Stimulated activated naive CD4-positive, alpha-beta T cell treated with Interleukin-2 at 50 U/mL for 16 hours (primary cell): ENCODE measurements around the gene GLP2R.
"Not testable (repeated sequence)": the region's sequence is repeated elsewhere in the genome, so short reads cannot be mapped to it uniquely, and the experiment has no call there.

Source experiments
- DNase-seq: peaks from one replicate; lab custom pipeline; 2025; lab: John Stamatoyannopoulos, UW

The GLP2R gene

DNA sequence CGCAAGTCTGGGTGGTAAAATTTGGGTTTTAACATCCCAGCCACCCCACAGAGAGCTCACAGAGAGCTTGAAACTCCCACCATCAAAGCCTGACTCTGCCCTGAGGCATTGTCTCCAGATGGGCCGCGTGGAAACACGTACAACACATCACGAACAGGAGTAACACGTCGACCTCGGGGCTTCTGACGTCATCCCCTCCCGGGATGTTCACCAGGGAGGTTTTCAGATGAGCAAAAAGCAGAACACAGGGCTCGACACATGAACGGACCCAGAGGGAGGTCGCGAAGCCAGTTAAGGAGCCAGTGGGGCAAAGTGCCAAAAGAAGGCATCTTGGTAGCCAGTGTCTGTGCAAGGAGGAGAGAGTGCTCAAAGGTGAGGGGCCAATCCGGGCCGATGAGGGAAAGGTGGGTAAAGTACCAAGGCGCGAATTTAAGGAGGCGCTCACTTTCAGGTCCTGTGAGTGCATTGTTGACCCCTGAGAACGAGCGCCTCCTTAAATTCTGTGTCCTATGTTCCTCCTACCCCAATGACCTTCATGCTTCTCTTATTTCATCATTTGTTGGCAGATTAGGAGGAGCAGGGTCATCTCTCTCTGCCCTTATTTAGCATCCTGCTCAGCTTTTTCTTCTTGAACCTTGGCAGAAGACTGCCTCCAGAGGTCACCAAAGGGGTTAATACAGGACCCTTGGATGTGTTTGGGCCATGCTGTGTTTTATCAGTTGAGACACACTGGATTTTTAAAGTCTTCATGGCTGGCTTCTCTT lies 73.7 kb downstream of the GLP2R start:
- no peak for DNase-seq

DNA sequence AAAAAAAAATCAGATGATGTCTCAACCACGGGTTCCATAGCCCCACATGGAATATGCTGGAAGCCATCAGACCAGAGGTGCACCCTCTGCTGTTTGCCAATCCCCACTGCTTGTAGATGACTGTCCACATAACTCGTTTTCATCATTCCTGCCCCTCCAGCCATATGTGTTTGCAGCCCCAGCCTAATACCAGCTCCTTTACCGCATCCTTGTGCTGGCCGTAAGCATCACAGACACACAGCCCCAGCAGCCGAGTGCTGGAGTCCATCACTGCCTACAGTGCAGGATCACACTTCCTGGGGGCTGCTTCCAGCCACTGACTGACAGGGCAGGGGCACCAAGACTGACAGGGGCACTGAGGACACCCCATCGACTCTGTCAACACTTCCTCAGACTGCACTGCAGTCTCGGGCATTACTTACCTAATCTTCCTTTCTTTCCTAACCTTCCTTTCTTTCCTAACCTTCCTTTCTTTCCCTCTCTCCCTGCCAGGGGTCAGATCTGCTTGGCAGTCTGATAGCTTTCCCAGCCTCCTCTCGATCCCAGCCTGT lies 74.4 kb downstream of the GLP2R start:
- no peak for DNase-seq

DNA sequence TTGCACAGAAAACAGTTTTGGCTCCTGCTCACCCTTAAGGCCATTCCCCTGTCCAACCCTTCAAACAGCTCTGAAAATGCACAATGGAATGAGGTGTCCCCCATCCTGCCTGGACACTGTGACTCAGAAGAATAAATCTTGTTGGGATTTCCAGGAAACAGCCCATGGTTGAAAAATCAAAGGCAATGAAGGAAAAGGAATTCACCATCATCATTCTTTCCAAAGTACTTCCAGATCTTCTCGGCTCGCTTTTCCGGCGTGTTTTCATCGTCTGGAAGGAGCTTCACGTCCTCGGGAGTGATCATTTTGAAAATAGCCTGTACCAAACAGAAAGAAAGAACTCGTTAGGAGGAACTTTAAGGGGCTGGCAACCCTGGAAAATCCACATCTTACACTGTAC lies 75.1 kb downstream of the GLP2R start:
- DNase-seq = no peak

DNA sequence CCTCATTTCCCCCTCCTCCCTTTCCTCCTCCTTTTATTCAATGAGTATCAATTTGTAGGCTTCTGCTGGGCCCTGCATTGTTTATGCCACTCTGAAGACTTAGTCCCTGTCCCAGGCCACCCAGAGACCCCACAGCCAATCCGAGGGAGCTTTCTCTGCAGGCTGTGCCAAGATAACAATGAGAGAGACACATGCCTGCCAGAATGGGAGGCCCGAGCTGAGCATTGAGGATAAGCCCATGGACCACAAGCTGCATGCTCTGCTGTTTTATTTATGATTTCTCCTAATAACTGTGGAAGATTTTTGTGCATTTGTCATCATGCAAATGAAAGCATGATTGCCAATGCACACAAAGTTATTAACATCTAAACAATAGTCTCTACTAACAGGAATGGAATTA lies 76.4 kb downstream of the GLP2R start:
- no peak for DNase-seq

DNA sequence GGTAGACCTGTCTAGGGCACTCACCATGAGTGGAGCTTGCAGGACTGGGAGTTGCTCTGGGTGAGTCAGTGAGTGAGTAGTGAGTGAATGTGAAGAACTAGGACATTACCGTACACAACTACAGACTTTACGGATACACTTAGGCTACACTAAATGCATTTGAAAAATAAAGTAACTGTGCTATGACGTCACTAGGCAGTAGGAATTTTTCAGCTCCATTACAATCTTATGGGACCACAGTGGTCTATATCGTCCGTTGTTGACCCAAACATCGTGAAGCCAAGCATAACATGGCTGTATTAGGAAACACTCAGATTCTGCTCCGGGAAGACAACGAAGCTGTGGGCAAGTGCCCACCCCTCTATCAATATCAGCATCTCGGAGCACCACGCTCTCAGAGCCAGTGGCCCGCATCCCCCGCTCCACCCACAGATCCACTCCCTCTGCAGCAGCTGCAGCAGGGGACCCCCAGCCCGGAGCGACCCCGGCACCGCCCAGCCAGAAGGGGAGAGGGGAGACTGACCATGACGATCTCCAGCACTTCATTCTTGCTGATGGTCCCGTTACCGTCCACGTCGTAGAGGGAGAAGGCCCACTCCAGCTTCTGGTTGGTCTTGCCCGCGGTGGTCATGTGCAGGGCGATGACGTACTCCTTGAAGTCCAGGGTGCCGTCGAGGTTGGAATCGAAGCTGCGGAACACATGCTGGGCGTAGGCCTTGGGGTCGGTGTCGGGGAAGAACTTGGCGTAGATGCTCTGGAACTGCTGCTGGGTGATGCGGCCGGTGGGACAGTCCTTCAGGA lies 78.8 kb downstream of the GLP2R start:
- no peak for DNase-seq

DNA sequence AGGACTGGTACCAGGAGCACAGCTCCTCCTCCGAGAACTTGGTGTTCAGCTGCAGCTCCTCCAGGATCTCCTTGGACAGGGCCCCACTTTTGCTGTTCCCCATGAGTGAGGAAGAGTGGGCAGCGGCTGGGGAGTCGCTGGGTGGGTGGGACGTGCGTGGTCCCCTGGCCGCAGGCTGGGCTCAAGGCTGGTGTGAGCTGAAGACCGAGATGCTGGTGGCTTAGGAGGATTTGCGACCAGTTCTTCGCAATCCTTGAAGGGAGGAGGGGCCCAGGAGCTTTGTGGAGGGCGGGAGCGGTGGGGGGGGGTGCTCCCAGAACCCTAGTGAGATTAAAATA lies 79.3 kb downstream of the GLP2R start, which contains the start of gene RCVRN:
Gene RCVRN, minus strand, starts transcription at position 194 of the 338 bp plus-strand sequence. Its CDS starts 91 bp downstream, at position 103.
- DNase-seq = no peak

DNA sequence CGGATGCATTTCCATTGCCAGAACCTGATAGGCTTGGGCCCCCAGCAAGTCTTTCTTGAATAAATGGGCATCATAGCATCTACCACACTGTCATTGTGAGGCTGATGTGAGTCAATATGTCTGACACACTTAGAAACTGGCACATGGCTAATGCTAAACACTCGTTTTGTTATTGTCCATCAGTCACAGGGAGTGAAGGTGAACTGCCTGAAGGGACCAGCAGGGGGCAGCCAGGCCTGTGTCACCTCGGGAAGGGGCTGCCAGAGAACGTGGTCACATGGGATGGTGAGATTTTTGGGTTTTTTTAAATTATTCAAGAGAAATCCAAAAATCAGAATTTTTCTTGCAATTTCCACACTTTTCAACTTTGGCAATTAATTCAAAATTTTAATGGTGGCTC lies 80.2 kb downstream of the GLP2R start:
- DNase-seq = no peak

DNA sequence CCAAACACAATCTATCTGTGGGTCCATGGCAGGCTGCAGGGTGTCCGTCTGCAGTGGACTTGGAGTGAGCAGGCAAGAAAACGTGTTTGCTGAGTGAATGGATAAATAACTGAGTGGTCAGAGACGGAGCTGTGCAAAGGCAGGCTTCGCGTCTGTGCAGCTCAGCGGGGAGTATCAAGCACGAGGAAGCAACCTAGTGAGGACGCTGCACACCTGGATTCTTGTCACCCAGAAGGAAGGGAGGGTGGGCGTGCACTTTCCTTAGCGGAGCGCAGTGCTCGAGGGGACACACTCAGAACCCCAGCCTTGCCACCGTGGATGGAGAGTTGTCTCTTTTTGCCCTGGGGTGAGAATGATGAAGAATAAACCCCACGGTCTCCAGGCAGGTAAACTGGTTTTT lies 80.9 kb downstream of the GLP2R start:
- DNase-seq = no peak

DNA sequence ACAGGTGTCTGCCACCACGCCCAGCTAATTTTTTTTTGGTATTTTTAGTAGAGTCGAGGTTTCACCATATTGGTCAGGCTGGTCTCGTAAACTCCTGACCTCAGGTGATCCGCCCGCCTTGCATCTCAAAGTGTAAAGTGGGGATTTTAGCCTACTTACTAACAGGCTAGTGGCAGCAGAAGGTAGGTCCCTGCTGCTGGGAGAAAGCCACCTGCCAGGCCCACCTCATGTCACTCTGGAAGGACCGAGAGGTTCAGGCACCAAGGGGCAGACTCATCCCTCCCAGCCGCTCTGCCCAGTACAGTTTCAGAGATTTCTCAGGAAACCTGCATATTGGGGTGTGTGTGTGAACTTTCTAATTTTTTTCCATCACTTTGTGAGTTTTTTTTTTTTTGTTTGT lies 81.4 kb downstream of the GLP2R start:
- DNase-seq = no peak

DNA sequence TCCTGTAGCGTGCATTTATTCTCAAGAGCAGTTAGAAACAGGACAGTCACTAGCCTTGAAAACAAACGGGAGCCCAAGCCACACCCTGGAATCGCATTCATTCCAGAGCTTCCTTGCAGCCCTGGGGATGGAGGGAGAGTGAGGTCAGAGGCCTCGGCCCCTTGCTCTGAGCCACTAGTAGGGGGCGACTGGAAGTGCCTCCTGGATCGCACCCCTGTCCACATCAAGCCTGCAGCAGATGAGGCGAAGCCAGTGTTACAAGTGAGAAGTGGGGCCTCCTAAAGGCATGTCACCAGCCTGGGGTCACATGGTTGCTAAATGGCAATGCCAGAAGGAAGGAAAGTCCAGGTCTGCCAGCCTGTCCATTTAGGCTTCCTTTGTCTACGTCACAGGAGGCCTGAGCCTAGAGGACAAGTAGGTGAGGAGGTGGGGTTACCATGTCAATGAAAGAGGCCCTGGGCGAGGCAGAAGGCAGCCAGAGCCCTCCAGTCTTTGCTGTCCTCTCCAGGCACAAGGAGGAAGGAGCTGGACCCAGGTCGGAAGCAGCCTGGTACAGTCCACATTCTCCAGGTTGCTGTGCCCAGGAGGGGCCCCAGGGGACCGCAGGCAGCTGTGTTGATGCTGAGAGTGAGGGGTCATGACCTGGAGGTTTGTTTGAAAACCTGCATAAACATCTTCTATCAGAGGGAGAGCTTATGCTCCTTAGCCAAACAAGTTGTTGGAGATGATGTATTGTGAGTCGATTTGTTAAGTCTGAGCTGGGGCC lies 82.3 kb downstream of the GLP2R start:
- DNase-seq = no peak

DNA sequence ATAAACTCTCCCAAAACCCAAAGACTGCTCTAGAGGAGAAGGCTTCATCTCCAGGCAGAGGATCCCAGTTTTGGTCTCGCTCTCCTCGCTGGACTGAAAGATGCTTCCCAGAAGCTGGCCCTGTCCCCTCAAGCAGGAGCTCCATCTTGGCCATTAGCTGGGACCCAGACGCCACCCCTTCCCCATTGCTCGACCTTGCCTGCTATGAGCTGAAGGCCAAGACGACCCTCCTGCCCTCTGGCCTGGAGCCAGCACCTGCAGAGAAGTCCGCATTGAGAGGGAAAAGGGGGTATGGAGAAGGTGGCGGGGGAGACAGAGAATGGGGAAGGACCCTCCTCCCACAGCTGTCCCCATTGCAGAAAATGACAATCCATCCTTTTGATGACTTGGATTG lies 82.9 kb downstream of the GLP2R start:
- no peak for DNase-seq

DNA sequence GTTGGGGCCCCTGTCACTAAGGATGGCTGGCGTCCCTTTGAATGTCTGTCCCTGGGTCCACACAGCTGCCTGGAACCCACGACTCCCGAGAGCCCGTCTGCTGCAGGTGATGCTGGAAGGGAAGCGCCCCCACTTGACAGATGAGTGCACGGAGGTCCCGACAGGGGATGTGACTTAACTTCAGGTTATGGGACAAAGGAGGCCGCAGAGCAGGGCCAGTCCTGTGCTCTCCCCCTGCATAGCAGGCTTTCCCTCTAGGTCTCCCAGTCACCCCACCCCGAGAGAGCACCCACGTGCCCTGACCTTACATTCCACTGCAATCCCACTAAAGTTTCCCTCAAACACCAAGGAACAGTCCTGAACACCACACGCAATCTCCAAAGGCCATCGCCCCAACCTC lies 85.4 kb downstream of the GLP2R start:
- DNase-seq = no peak

DNA sequence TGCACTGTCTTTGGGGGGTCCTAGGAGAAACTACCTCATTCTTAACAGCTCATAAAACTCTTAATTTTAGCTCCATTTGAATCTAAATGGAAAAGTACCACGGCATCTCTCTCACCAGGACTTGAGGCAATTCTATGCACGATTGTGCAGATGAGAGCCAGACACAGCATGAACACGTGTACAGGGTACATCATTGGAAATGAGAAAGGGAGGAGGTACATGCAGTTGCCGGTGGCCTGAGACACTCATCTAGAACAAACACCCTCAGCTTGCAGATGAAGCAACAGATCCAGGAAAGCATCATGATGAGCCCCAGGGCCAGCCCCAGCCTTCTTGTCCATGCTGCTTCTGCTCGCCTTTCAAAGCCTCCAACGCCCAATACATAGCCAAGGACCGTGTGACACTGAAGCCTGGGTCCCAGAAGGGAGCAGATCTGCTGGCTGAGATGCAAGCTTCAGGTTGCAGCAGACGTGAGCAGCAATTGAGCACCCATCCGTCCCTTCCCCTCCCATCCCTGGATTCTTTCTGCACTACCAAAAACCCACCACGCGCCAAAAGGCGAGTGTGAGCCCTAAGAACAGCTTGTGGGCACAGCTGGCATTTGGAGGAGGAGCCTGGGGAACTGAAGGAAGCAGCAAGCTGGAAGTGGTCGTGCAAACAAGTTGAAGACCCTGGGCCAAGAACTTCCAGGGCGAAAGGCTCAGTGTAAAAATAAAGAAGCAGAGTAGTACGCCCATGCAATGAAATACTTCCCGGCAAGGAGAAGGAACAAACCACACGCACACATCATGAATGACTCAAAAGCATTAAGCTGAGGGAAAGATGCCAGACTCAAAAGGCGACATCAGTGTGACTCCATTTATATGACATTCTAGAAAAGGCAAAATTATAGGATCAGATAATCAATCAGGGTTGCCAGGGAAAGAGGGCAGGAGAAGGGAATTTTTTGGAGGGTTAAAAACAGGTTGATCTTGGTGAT lies 86.7 kb downstream of the GLP2R start:
- no peak for DNase-seq

DNA sequence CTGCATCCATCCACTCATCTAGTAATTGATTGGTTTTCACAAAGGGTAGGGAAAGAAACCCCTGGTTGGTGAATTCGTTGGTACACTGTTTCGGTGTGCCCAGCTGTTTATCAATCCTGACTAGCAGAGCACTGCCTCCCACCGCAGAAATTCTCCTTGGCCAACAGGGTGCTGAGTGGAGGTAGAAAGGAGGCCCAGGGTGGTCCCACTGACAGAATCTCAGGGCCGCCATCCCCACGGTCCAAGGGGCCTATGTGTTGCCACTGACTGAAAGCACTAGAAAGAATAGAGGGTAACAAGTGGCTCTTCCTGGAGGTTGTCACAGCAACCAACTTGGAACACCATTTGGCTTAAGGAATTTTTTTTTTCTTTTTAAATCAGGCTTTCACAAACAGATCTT lies 87.8 kb downstream of the GLP2R start:
- DNase-seq = no peak

DNA sequence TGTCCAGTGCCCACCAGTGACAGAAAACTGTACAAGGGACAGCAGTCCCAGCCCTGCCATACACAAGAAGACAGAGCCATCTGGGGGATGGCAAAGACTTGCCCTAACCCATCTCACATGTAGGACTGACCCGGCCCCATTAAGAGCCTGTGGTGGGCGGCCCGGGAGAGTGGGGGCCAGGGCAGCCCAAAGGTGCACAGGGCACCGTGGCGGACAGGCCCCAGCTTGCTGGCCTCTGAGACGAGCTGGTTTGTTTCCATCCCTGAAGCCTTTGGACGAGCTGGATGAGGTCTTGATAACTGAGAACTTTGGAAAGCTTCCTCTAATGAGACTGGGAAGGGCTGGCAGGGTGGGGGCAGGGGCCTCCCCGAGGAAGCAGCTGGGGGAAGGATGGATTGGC lies 90.4 kb downstream of the GLP2R start:
- DNase-seq = no peak

DNA sequence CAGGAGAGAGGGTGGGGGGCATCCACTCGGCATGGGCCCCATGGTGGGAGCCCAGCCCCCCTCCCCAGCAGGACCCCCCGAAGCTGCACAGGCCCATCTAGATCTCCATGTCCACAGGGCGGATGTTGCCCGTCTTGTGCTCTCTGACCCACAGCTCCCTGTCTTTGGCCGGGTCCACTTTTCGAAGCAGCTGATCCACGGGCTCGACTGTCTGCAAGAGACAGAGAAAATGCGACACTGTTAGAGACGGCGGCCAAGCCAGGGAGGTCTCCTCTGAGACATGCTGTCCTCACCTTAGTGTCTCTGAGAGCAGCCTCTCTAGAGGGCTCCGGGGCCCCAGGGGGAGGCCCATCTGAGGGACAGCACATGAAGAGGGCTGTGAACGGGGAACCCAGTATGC lies 91.4 kb downstream of the GLP2R start:
- no peak for DNase-seq

DNA sequence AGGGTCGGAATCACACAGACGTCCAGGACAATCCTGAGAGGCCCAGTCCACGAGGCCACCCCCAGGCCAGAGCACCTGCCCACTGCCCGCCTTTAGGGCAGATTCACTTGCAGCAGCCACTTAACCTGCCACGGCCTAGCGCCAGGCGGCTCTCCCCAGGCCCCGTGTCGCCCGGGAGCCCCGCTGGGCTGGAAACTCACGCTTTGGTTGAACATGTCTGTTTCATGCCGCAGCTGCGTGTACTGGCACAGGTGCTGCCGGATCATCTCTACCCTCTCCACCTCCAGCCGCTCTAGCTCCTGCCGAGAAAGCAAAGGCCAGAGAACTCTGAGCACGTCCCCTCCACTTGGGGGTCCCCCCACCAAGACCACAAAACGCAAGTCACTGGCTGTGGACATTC lies 92.1 kb downstream of the GLP2R start:
- DNase-seq = no peak

DNA sequence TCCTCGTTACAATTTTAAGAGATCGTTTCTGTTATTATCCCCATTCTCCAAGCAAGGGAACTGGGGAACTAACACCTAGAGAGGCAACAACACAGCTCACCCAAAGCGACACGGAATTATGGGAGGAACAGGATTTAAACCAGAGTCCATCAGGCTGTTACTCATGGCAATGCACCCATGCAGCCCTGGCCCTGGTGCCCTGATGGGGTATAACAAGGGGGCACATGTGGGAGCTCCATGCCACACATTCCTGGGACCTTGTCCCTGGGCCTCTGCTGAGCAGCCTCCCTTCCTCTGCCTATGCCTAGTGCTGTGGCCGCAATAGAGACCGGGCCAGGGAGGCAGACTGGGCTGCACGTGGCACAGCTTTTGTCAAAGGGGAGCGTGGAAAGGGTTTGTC lies 92.6 kb downstream of the GLP2R start:
- DNase-seq = no peak

DNA sequence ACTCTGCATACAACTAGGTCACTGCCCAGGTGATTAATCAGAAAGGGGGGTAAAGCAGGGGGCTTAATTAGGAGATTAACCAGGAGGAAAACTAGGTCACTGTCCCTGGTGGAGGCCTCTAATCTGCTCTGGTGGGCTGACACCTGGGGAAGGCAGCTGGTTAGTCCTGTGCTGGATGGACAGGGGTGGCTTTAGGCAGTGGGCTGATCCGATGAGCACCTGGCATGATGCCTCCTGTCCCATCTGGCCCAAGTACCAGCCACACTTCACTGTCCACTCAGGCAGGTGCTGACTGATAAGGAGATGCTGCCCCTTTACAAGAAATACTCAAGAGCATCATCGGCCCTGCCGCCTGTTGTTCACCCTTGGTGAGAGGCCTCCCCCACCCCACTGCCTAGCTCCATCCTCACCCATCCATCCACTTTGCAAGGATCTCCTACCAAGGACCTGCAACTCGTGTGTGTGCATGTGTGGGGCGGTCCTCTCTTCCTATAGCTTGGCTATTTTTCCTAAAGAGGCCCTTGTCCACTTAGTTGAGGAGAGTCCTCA lies 93.2 kb downstream of the GLP2R start:
- DNase-seq = no peak

DNA sequence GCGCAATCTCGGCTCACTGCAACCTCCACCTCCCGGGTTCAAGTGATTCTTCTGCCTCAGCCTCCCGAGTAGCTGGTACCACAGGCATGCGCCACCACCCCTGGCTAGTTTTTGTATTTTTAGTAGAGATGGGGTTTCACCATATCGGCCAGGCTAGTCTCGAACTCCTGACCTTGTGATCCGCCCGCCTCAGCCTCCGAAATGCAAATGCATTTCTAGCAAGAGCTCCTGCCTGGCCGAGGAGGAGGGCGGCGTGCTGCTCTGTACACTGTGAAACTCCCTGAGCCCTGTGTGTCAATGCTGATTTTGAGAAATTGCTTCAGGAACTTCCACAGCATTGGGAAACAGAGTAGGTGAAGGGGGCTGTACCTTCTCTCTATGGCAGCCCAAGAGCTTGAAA lies 95.5 kb downstream of the GLP2R start:
- DNase-seq = not testable (repeated sequence)
